Hematopoietic multipotent progenitor cell (in vitro differentiated cells): Measurements from ENCODE around the gene EFNA5. TPM values are rescaled to one million over a fixed set of nuclear protein-coding genes. Genes with fewer than 3 reads are reported as not detected.

Source experiments
- DNase-seq, 3 donors: peaks; one replicate each; pipeline ENCODE4 v3.0.0-alpha.2; 2011 to 2015; ENCODE audit warnings: low read depth in 2 of 3, low spot score in 2 of 3
- total RNA-seq: library from RNA; depleted of rRNA; stranded (reverse); fragments of >200 nt; gene quantifications from one replicate; pipeline ENCODE4 v1.2.3, GENCODE V29; 2012

The EFNA5 gene
- under 0.01 TPM for total RNA-seq

GRCh38 chr5:107670932-107671741, at the start of gene EFNA5:
TSS of gene EFNA5 (minus strand) at chr5:107670937.
- DNase-seq = peak in 1 of 3 donors; percentile 38

DNA sequence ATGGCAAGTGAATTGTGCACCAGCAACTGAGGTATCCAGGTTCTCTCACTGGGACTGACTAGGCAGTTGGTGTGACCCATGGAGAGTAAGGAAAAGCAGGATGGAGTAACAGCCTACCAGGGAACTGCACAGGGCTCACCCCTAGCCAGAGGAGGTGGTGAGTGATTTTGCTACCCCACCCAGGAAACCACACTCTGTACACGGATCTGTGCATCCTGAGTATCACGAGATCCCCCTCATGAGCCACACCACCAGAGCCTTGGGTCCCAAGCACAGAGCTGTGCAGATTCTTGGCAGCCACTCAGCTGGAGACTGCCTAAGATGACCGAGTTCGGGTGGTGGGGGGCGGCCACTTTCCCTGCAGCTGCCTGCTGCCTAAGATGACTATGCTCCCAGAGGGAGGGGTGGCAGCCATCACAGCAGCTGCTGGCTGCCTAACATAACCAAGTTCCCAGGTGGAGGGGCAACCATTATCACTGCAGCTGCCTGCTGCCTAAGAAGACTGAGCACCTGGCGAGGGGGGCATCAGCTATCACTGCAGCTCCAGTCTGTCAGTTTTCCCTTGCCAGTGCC, 48.4 kb upstream of the EFNA5 start:
- no peak for DNase-seq

DNA sequence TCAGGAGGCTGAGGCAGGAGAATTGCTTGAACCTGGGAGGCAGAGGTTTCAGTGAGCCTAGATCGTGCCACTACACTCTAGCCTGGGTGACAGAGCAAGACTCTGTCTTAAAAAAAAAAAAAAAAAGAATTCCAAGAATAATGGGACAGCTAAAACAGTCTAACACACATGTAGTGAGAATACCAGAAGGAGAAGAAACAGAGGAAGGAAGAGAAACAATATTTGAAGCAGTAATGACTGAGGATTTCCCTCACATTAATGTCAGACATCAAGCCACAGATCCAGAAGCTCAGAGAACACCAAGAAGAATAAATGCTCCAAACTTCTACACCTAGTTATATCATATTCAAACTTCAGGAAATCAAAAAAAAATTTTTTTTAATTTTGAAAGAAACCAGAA, 47.1 kb upstream of the EFNA5 start:
- DNase-seq = no peak

DNA sequence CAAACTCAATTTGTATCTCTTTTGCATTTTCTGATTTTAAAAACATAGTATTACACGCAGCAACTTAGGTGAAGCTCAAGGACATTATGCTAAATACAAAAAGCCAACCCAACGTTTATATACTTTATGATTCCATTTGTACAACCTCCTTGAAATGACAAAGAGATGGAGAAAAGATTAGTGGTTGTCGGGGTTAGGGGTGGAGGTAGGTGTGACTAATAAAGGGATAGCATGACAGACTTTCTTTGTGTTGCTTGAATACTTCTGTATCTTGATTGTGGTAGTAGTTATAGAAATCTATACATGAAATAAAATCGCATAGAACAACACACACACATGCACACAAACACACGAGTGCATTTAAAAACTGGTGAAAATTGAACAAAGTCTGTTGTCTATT, 42.5 kb upstream of the EFNA5 start:
- no peak for DNase-seq

DNA sequence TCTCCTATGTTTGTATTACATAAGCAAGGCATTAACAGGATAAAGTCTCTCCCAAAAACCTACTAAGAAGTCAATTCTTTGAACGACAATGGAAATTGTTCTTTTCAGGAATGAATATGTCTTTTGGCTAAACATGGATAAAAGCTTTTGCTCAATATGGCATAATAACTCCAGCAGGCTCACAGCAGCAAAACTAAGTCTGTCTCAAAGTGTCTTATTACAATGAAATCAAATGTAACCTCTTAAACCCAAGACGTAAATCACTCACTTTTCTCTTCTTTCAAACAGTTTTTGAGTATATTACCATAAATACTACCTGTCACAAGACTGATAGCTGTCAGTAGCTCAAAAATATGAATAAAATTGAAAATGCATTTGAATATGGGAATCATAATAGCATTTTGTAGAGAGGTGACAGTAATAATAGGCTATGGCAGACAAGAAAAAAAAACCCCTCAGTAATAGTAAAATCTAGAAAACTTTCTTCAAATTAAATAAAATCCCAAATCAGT, 41.7 kb upstream of the EFNA5 start:
- no peak for DNase-seq

- no peak for DNase-seq
Measured at GRCh38 chr5:107705402-107706014, 34.8 kb upstream of the EFNA5 start.

DNA sequence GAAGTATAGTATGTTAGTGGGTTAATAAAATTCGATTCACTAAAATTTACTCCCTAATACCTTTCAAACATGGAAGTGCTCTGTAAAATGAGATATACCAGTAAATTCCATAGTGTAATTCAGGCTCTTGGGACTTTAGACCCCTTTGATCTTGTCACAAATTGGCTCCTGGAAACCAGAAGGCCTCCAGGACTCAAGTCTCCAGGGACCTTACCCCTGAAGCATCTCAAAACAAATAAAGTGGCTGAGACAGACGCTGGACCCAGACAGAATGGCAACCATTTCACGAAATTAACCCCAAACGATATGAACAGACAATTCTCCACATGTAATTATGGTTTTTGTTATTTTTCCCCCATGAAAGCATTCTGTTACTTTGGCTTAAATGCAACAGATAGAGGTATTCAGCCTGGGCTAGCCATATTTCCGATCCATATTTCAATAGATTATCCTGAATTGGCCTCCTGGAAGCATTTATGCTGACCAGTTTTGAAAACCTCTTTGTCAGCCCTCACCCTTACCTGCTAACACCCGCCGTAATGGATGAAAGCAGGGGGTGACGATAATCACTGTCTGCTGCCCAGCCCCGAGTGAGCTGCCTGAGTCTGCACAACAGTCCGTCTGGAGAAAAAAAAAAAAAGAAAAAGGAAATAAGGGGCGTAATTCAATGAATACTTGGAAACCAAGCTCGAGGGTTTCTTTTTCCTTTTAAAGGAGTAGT, 34.1 kb upstream of the EFNA5 start:
- DNase-seq = no peak

GRCh38 chr5:107700481-107700880, 29.7 kb upstream of the EFNA5 start:
- DNase-seq = no peak

DNA sequence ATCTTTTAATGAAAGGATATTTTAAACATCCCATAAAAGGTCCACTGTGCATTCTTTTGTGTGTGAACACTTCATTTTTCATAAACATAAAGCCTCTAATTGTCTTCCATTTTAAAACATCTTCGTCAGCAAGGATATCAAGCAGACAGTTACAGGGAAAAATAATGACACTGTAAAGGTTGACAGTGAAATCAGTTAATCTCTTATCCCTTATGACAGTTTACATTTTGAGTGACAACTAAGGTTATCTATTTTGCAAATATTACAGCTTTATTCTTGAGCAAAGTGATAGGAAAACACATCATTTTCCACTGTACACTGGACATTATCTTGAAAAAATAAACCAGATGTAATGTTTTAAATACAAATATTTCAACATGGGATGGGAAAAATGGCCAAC, 28.7 kb upstream of the EFNA5 start:
- no peak for DNase-seq

- no peak for DNase-seq
Measured at GRCh38 chr5:107698286-107698685, 27.5 kb upstream of the EFNA5 start.

DNA sequence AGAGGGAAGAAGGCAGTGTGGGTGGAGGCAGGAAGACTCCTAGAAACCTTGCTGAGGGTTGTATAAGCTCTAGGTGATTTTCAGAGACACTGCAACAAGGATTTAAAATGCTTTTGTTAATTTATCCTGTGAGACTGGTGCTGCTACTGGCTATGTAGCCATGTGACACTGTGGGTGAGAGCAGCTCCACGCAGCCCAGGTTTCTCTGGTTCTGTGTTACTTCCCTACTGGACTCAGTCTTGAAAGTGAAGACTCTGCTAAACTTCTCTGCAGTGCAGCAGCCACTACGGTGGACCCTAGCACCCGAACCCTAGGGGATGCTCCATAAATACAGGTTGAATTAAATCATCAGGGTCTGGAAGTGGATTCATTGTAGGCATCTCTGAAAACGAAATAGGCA, 25.8 kb upstream of the EFNA5 start:
- no peak for DNase-seq

DNA sequence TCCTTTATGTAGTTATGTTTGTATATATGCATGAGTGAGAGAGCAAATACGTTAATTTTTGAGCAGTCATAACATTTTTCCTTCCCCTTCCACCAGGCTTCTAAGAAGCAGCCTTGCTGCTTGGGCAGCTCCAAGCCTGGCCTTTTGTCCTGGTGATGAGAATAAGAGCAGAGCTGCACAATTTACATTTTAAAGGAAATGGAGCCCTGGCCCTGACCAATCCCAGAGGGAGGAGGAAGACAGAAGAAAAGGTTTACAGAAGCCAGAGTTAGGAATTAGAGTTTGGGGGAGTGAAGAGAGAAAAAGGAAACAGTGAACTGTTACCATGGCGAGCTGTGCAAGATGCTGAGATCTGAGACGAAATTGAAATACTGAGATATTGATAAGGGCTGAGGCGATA, 25.3 kb upstream of the EFNA5 start:
- no peak for DNase-seq

GRCh38 chr5:107687937-107688336, 17.2 kb upstream of the EFNA5 start:
- no peak for DNase-seq

GRCh38 chr5:107687404-107687803, 16.7 kb upstream of the EFNA5 start:
- DNase-seq = no peak

GRCh38 chr5:107682533-107682932, 11.8 kb upstream of the EFNA5 start:
- no peak for DNase-seq

- no peak for DNase-seq
Measured at GRCh38 chr5:107680799-107681198, 10.1 kb upstream of the EFNA5 start.

GRCh38 chr5:107680099-107680498, 9.4 kb upstream of the EFNA5 start:
- no peak for DNase-seq

DNA sequence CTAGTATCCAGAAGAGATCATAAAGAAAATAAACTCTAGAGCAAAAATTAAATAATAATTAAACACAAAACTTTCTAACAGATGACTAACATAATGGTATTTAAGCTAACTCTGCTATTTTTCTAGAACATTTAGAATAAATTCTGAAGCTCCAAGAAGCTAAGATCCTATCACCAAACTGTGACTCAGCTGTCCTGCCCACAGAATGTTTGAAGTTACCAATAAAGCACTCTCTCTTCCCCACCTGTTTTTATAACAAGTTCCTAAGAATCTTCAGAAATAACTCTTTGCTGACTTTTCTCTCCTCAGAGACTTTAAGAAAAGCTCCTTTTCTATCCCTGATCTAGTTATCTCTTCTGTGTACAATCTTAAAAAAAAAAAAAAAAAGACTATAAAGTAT, 6.0 kb upstream of the EFNA5 start:
- no peak for DNase-seq

DNA sequence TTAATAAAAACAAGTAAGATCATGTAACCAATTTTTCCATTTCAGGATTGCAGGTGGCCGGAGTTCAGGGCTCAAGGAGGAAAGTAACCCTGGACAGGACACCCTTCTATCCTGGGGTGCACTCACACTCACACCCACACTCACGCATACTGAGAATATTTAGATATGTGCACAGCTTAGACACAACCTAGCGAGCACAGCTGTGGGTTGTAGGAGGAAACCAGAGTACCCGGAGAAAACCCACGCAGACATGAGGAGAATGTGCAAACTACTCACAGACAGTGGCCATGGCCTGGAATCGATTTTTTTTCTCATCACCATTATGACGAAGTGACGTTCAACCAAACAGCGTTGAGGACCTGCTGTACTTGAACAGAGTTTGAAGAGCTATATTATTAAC, 4.5 kb upstream of the EFNA5 start:
- no peak for DNase-seq

- DNase-seq = no peak
Measured at GRCh38 chr5:107674655-107675054, 3.9 kb upstream of the EFNA5 start.
